A549 (cell line): Measurements from ENCODE around the gene TCERG1L.

Experiments used
- BHLHE40 ChIP-seq: IDR thresholded peaks from 2 replicates; pipeline ENCODE4 v1.6.1; 2012; ENCODE audit warnings: low read depth, low read length, inconsistent platforms
- CTCF ChIP-seq: fragments of >200 bp; sonication (Bioruptor Twin); formaldehyde crosslinking; IDR thresholded peaks from 3 replicates; pipeline ENCODE4 v1.5.1; 2016
- ELK1 ChIP-seq: fragments of 150-350 bp; IDR thresholded peaks from 2 replicates; pipeline ENCODE4 v1.6.1; 2014; ENCODE audit warnings: low read depth, mild to moderate bottlenecking, low read length
- MYC ChIP-seq: IDR thresholded peaks from 2 replicates; pipeline ENCODE4 v1.6.1; 2012; ENCODE audit warnings: mild to moderate bottlenecking, inconsistent platforms, low read length, improper control_type of control experiment, borderline replicate concordance
- POLR2A ChIP-seq: IDR thresholded peaks from 2 replicates; pipeline ENCODE4 v1.6.1; 2012; ENCODE audit warnings: mild to moderate bottlenecking, low read length
- RAD21 ChIP-seq, 2 experiments: fragments of >200 bp in 1 of 2; sonication (Bioruptor Twin) in 1 of 2; formaldehyde crosslinking in 1 of 2; IDR thresholded peaks in 1 of 2; conservative IDR thresholded peaks in 1 of 2; 2 replicates in 1 of 2; 3 replicates in 1 of 2; pipeline ENCODE4 v1.6.1; 2012 to 2018; ENCODE audit warnings: inconsistent platforms in 1 of 2
- RFX5 ChIP-seq: fragments of 450-650 bp; IDR thresholded peaks from 2 replicates; pipeline ENCODE4 v1.7.1; 2014; ENCODE audit warnings: antibody characterized with exemption, mild to moderate bottlenecking, moderate library complexity
- SMC3 ChIP-seq: fragments of >200 bp; sonication (Bioruptor Twin); formaldehyde crosslinking; IDR thresholded peaks from 3 replicates; pipeline ENCODE4 v1.6.1; 2018; ENCODE audit warnings: inconsistent platforms
- TP53 ChIP-seq: fragments of 250-450 bp; sonication (Bioruptor Pico); IDR thresholded peaks from 2 replicates; pipeline ENCODE4 v1.5.0; 2021; ENCODE audit warnings: mild to moderate bottlenecking, moderate library complexity
- ZFP36 ChIP-seq: fragments of 450-650 bp; IDR thresholded peaks from 2 replicates; pipeline ENCODE4 v1.6.1; 2014; ENCODE audit warnings: borderline replicate concordance; ENCODE audit not compliant: partially characterized antibody

GRCh38 chr10:131184503-131184902 is 127.0 kb downstream of the TCERG1L start:
- TF ChIP-seq TP53 (no peak), CTCF (no peak), SMC3 (no peak), RAD21 (conservative IDR thresholded peaks at IDR 0.05 in 1 of 2, IDR thresholded peaks at IDR 0.05 in 1 of 2) (no peak), BHLHE40 (no peak), RFX5 (no peak), POLR2A (no peak), MYC (no peak), ELK1 (no peak), ZFP36 (no peak)
